Body of pancreas (tissue), 4 donors: Measurements from ENCODE around the gene ADCY10.

Experiments used
- POLR2A ChIP-seq, 3 donors: fragments of 450-650 bp; IDR thresholded peaks; one replicate each; pipeline ENCODE4 v1.6.1; 2016; ENCODE audit warnings: antibody characterized with exemption in 3 of 3, mild to moderate bottlenecking in 2 of 3
- TF ChIP-seq, protein P1 (sequence below), 7 experiments: fragments of 450-650 bp in 4 of 7; fragments of 200-600 bp in 3 of 7; sonication (generic) in 3 of 7; IDR thresholded peaks; one replicate each; pipeline ENCODE4 v1.5.1; 2016 to 2019; ENCODE audit warnings: antibody characterized with exemption in 7 of 7

DNA sequence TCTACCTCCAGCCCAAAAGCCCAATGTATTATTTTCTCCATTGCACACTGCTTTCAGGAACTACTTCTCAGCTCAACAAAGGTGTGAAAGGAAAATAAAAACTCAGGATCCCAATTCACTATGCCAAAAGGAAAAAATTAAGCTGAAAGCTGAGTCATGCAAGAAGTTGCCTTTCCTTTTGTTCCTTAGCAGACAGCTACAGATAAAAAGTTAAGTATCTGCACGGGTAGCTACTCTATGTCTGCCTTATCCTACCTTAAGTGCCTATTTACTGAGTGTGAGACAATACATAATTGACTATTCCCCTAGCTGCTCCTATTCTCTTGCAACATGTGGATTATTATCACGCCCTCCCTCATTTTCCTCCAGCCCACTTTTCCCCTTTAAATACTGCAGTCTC, 84.1 kb downstream of the ADCY10 start:
- TF ChIP-seq, protein P1, sequence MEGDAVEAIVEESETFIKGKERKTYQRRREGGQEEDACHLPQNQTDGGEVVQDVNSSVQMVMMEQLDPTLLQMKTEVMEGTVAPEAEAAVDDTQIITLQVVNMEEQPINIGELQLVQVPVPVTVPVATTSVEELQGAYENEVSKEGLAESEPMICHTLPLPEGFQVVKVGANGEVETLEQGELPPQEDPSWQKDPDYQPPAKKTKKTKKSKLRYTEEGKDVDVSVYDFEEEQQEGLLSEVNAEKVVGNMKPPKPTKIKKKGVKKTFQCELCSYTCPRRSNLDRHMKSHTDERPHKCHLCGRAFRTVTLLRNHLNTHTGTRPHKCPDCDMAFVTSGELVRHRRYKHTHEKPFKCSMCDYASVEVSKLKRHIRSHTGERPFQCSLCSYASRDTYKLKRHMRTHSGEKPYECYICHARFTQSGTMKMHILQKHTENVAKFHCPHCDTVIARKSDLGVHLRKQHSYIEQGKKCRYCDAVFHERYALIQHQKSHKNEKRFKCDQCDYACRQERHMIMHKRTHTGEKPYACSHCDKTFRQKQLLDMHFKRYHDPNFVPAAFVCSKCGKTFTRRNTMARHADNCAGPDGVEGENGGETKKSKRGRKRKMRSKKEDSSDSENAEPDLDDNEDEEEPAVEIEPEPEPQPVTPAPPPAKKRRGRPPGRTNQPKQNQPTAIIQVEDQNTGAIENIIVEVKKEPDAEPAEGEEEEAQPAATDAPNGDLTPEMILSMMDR (IDR thresholded peaks at IDR 0.05) = no peak
- TF ChIP-seq POLR2A (IDR thresholded peaks at IDR 0.05) = no peak
